GM18873 (cell line): Measurements from ENCODE around the gene COL27A1.

Source experiments
- ATAC-seq: cut with Tn5 transposase; IDR thresholded peaks from one replicate; pipeline ENCODE4 v1.9.1; 2021; ENCODE audit warnings: mild to moderate bottlenecking, moderate library complexity, moderate number of reproducible peaks; ENCODE audit not compliant: unreplicated experiment, low FRiP score

The COL27A1 gene

GRCh38 chr9:114291064-114291474, 135.7 kb downstream of the COL27A1 start:
- no peak for ATAC-seq

- no peak for ATAC-seq
Measured at GRCh38 chr9:114291886-114292590, 136.7 kb downstream of the COL27A1 start.

- ATAC-seq, result no peak
Measured at GRCh38 chr9:114294664-114295063, 139.3 kb downstream of the COL27A1 start.

DNA sequence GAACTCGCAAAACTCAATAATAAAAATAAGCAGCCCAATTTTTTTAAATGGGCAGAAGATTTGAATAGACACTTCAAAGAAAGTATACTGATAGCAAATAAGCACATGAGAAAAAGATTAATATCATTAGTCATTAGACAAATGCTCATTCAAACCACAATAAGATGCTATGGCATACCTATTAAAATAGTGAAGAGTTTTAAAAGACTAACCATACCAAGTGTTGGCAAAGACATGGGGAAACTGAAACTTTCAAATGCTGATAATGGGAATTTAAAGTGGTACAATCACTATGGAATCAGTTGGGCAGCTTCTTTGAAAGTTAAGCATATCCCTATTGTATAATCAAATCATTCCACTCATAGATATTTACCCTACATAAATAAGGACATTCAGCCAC, 141.0 kb downstream of the COL27A1 start:
- ATAC-seq, result no peak

GRCh38 chr9:114299286-114300152, 144.2 kb downstream of the COL27A1 start:
- ATAC-seq, result no peak

DNA sequence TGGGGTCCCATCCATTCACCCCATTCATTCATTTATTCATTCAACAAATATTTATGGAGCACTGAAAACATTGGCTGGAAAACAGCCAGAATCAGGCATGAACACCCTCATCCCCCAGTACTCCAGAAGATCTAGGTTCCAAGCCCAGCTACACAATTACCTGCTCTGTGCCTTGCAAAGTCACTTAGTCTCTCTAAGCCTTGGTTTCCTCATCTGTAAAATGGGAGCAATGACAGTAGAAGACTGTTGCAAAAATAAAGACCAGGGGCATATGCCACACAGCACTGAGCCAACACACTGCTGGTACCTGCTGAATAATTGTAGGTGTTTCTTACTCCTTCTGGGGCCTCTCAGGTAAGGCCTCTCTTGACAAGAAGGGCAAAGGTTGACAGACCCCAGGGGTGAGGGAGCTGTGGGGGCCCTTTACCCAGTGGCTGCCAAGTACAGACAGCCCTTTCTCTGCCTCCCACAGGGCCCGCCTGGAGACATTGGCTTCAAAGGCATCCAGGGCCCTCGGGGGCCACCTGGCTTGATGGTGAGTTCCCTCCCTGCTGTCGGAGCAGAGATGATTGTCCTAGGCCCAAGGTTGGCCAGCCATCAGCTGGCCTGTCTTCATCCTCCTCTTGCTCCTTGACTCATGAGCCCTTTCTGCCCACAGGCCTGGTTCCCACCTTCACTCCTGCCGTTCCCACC, 145.0 kb downstream of the COL27A1 start:
- no peak for ATAC-seq

- ATAC-seq, result no peak
Measured at GRCh38 chr9:114300846-114301797, 145.8 kb downstream of the COL27A1 start.

DNA sequence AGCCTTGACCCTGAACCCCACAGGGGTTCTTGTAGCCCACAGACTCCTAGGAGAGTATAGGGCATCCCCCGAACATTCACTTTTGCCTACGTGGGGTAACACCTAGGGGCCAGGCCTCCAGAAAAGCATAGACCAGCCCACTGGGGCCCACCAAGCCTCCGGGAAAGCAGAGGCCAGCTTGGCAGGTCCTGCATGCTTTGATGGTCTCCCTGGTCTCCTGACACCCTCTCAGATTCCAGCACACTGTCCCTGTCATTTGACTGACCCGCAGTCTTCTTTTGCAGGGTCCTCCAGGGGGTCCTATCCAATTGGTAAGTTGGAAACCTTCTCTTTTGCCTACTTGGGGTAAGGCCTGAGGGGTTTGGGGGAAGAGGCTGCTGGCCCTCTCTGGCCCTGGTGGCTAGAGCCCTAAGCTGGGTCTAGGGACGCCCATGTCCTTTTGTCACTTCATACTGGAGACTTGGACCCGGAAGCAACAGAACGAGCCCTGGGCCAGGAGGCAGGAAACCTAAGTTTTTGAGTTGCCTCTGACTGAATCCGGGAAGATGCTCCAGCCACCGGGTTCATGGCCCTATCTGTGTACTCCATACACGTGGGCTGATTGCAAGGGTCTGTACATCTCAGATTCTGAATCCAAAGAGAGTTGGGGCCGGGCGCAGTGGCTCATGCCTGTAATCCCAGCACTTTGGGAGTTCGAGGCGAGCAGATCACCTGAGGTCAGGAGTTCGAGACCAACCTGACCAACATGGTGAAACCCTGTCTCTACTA, 146.6 kb downstream of the COL27A1 start:
- no peak for ATAC-seq

DNA sequence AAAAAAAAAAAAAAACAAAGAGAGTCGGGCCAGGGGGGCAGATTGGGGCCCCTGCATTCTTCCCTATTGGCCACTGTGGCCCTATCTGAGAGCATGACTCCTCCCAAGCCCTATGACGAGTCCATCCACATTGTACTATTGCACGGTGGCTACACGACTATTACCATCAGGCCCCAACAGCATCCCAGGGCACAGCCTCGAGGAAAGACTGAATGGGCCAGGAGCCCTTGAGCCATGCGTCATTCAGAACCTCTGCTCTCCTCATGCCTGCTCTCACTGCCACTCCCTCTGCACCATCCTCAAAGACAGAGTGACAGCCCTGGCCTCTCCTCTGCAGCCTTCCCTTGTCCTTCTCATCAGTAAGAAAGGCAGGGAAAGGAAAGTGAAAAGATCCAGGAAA, 147.4 kb downstream of the COL27A1 start:
- no peak for ATAC-seq

- ATAC-seq, result no peak
Measured at GRCh38 chr9:114303571-114303970, 148.2 kb downstream of the COL27A1 start.

DNA sequence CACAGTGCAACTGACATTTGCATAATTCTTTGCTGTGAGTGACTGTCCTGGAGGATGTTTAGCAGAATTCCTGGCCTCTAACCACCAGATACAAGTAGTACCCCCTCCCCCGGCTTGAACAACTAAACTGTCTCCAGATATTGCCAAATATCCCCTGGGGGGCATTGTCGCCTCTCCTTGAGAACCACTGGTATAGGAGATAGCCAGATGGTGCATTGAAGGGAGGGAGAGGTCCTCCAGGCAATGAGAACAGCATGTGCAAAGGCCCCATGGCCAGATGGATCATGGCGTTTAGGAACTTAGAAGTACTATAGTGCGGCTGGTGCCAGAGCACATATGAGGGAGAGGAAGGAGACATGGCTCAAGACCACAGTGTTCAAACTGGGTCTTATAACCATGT, 148.6 kb downstream of the COL27A1 start:
- ATAC-seq, result no peak

DNA sequence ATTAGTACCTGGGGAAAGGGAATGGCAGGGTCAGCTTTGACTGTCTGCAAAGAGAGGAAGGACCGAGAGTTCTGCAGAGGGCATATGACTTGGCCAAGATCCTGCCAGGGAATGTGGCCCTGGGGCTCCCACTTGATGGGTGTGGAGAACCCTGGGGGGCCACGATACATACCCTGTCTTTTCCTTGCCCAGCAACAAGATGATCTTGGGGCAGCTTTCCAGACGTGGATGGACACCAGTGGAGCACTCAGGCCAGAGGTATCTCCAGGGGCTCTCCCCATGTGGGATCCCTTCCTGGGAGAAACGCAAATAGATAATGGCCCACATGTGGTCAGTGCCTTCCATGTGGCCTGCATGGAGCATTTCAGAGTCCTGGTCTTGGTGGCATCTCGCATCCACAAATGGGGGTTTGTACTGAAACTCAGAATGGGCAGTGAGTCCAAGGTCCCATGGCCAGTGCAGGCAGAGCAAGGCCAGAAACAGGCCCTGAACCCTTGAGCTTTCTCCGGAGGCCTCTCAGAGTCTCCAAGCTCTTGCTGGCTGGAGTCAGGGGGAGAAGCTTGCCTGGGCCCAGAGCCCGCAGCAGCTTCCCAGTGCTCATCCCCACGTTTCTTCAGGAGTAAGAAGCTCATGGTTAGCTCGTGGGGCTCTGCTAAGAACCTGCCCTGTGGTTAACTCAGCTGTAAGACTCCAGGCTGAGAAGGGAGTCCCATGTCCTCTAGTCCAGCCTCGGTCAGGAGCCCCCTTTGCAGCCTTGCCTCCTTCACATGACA, 149.3 kb downstream of the COL27A1 start:
- ATAC-seq, result no peak

DNA sequence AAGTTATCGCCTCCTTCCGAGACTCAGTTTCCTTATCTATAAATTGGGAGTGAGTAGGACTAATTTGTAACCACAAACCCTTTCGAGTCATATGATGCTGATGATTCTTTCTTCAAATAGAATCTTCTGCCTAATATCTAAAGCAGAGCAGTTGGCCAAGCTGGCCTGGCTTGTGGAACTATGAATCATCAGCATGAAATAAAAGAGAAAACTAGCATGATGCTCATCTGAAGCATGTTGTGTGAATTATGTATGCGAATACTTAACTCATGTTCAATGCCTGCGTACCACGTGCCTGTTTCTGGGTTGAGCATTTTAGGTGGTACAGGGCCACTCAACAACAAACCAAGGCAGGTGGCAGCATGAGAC, 152.5 kb downstream of the COL27A1 start:
- no peak for ATAC-seq

GRCh38 chr9:114308361-114308950, 153.1 kb downstream of the COL27A1 start:
- no peak for ATAC-seq

DNA sequence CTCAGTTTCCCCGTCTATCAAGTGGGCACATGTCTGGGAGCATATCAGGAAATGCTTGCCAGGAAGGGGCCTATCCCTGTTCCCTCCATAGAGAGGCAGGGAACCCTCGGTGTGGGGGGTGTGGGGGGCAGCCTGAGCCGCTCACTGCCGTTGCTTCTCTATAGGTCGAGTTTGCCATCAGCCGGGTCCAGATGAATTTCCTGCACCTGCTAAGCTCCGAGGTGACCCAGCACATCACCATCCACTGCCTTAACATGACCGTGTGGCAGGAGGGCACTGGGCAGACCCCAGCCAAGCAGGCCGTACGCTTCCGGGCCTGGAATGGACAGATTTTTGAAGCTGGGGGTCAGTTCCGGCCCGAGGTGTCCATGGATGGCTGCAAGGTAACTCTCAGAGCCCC, 153.8 kb downstream of the COL27A1 start:
- no peak for ATAC-seq

- no peak for ATAC-seq
Measured at GRCh38 chr9:114310471-114311450, 155.4 kb downstream of the COL27A1 start.
